B cell (primary cell): Measurements from ENCODE around the gene DMPK. TPM values are rescaled to one million over a fixed set of nuclear protein-coding genes. Genes with fewer than 3 reads are reported as not detected.

Experiments
- ATAC-seq: fragments of 200-7000 bp; cut with Tn5 transposase; one replicate; pipeline ENCODE4 v1.10.0; 2021; ENCODE audit warnings: low read depth, mild to moderate bottlenecking, moderate number of reproducible peaks, moderate library complexity
- CTCF ChIA-PET: fragments of 350-600 bp; sonication (Branson Sonifier 250); formaldehyde crosslinking; loops from one replicate; lab custom pipeline; 2021; ENCODE audit warnings: antibody characterized with exemption, inconsistent platforms; lab: Charles Lee
- POLR2A ChIA-PET: fragments of 350-600 bp; sonication (Branson Sonifier 250); formaldehyde crosslinking; loops from one replicate; lab custom pipeline; 2021; ENCODE audit warnings: antibody characterized with exemption; lab: Charles Lee
- DNase-seq: peaks from one replicate; pipeline ENCODE4 v3.0.0; 2013
- H2AFZ ChIP-seq: 2 replicates; pipeline ENCODE4 v1.6.1; 2012; ENCODE audit warnings: mild to moderate bottlenecking, low read depth, low read length; ENCODE audit not compliant: insufficient read depth, poor library complexity, severe bottlenecking
- H3K27ac ChIP-seq, 2 donors: 1 replicate in 1 of 2; 2 replicates in 1 of 2; pipeline ENCODE4 v1.5.1; 2012 to 2013; ENCODE audit warnings: low read length in 2 of 2, mild to moderate bottlenecking in 2 of 2, moderate library complexity in 1 of 2
- H3K27me3 ChIP-seq, 4 experiments: fragments of 200-600 bp in 1 of 4; sonication (generic) in 1 of 4; replicated peaks in 1 of 4; 1 replicate in 2 of 4; 2 replicates in 2 of 4; pipeline versions ENCODE4 v1.6.1 to v1.7.0; 2013 to 2016; ENCODE audit warnings: low read length in 3 of 4, mild to moderate bottlenecking in 2 of 4, mixed read lengths in 1 of 4, moderate library complexity in 1 of 4; ENCODE audit not compliant: insufficient read depth in 4 of 4, control insufficient read depth in 3 of 4; ENCODE audit errors: control extremely low read depth in 1 of 4
- H3K36me3 ChIP-seq, 2 experiments: replicated peaks in 1 of 2; 1 replicate in 1 of 2; 2 replicates in 1 of 2; pipeline versions ENCODE4 v1.6.1 to v1.7.1; 2013; ENCODE audit warnings: low read length in 1 of 2; ENCODE audit not compliant: insufficient read depth in 2 of 2, control insufficient read depth in 1 of 2; ENCODE audit errors: control extremely low read depth in 1 of 2, extremely low read depth in 1 of 2
- H3K4me1 ChIP-seq, 2 donors: fragments of 200-600 bp in 1 of 2; sonication (generic) in 1 of 2; 1 replicate in 1 of 2; 2 replicates in 1 of 2; pipeline versions ENCODE4 v1.5.1 to v1.6.1; 2013 to 2017; ENCODE audit warnings: low read length in 2 of 2; ENCODE audit not compliant: control insufficient read depth in 2 of 2, insufficient read depth in 2 of 2
- H3K4me2 ChIP-seq: replicated peaks from 2 replicates; pipeline ENCODE3; 2012; ENCODE audit warnings: mild to moderate bottlenecking, low read depth, low read length; ENCODE audit not compliant: poor library complexity, severe bottlenecking
- H3K4me3 ChIP-seq, 5 experiments: fragments of 200-600 bp in 1 of 5; sonication (generic) in 1 of 5; 1 replicate in 3 of 5; 2 replicates in 2 of 5; pipeline versions ENCODE4 v1.5.1 to v1.7.0; 2011 to 2016; ENCODE audit warnings: low read length in 4 of 5, mild to moderate bottlenecking in 4 of 5, low read depth in 2 of 5, control low read depth in 1 of 5, moderate library complexity in 1 of 5; ENCODE audit not compliant: insufficient read depth in 1 of 5; ENCODE audit errors: control extremely low read depth in 1 of 5, extremely low read depth in 1 of 5
- H3K79me2 ChIP-seq: fragments of 200-600 bp; sonication (generic); one replicate; pipeline ENCODE4 v1.6.0; 2016; ENCODE audit warnings: low read length; ENCODE audit not compliant: control insufficient read depth, insufficient read depth
- H3K9ac ChIP-seq: fragments of 200-600 bp; sonication (generic); 2 replicates; pipeline ENCODE4 v1.6.1; 2017; ENCODE audit warnings: mild to moderate bottlenecking, low read length, moderate library complexity
- H3K9me3 ChIP-seq, 3 donors: one replicate each; pipeline versions ENCODE4 v1.6.1 to v1.7.1; 2013; ENCODE audit warnings: low read length in 2 of 3; ENCODE audit not compliant: control insufficient read depth in 2 of 3, insufficient read depth in 1 of 3; ENCODE audit errors: control extremely low read depth in 1 of 3
- H4K20me1 ChIP-seq: 2 replicates; pipeline ENCODE4 v1.6.0; 2012; ENCODE audit warnings: mild to moderate bottlenecking, low read length; ENCODE audit not compliant: insufficient read depth, control insufficient read depth, poor library complexity, severe bottlenecking
- H3K27ac Mint-ChIP-seq: one replicate; pipeline ENCODE4 v1.8.0; 2021; ENCODE audit warnings: mixed read lengths
- H3K27me3 Mint-ChIP-seq: one replicate; pipeline ENCODE4 v1.8.0; 2021; ENCODE audit warnings: mixed read lengths
- H3K4me1 Mint-ChIP-seq: one replicate; pipeline ENCODE4 v1.8.0; 2021; ENCODE audit warnings: mixed read lengths
- H3K4me3 Mint-ChIP-seq: one replicate; pipeline ENCODE4 v1.8.0; 2021; ENCODE audit warnings: mixed read lengths
- H3K9me3 Mint-ChIP-seq: one replicate; pipeline ENCODE4 v1.8.0; 2022; ENCODE audit warnings: mixed read lengths; ENCODE audit not compliant: insufficient read depth
- EZH2 ChIP-seq: IDR thresholded peaks from 2 replicates; pipeline ENCODE4 v1.6.1; 2012; ENCODE audit warnings: borderline replicate concordance, low read depth, mild to moderate bottlenecking, moderate library complexity, low read length; ENCODE audit not compliant: insufficient read depth, poor library complexity, severe bottlenecking
- WGBS: methylation state at CpG from one replicate; pipeline ENCODE4 v1.1.5; 2013; ENCODE audit warnings: missing lambda C conversion rate; ENCODE audit not compliant: insufficient coverage; 5-methylcytosine and 5-hydroxymethylcytosine counted together
- intact Hi-C: fragments of 100-400 bp; cut with micrococcal nuclease; formaldehyde crosslinking; loops from one replicate; pipeline ENCODE4 v1.10.0; 2022
- polyA plus RNA-seq: library from polyadenylated mRNA; depleted of rRNA; stranded (reverse); fragments of >200 nt; gene quantifications from 2 replicates; pipeline ENCODE4 v1.2.3, GENCODE V29; 2012
- total RNA-seq, 2 donors: library from RNA; stranded (reverse); fragments of 120-200 nt in 1 of 2; gene quantifications; 1 replicate in 1 of 2; 2 replicates in 1 of 2; pipeline versions ENCODE4 v1.2.3 to v1.2.4, GENCODE V29; 2013 to 2022
- TF ChIP-seq, protein P1 (sequence below): fragments of 200-600 bp; IDR thresholded peaks from one replicate; pipeline ENCODE4 v1.8.0; 2022; ENCODE audit warnings: antibody characterized with exemption, mild to moderate bottlenecking

DMPK gene
- total and polyA plus RNA-seq, 2 donors (not counting 1 experiment from before 2014, with no cell fraction given), result 28.7 to 58.3 TPM

DNA sequence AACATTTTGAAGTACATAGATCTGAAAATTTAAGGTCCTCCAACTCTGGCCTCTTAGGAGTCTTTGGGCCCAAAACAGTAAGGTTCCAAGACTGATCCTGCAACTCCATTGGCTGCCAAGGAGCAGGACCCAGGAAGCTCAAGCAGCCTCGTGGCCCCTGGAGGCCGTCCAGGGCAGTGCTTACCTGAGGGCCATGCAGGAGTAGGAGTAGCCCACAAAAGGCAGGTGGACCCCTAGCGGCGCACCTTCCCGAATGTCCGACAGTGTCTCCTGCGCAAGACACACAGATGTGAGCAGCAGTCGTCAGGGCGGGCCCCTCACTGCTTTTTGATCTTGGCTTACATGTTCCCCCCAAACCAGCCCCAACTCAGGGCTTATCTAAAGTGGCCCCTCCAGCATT lies 7.5 kb downstream of the DMPK start:
- POLR2A ChIA-PET, result no interaction called here
- H3K27me3 Mint-ChIP-seq, result peaks cover 9% of the 10 kb centered on the region
- DNase-seq (no peak), ATAC-seq (no peak)
- no peak overlapping the region for H3K27ac Mint-ChIP-seq
- peaks cover 35% of the 10 kb centered on the region for H3K4me1 Mint-ChIP-seq
- Histone ChIP-seq H3K9ac (no peak overlapping the region), H3K36me3 (peaks cover 0 to 11% of the 10 kb centered on the region in 2 experiments), H3K27ac (no peak overlapping the region), H3K4me1 (peaks cover 19 to 30% of the 10 kb centered on the region in 2 donors), H3K27me3 (peaks cover 0 to 10% (median under 1%) of the 10 kb centered on the region in 4 experiments), H3K9me3 (peaks cover 0 to 1% (median 0%) of the 10 kb centered on the region in 3 donors), H4K20me1 (peaks cover 25% of the 10 kb centered on the region), H2AFZ (no peak overlapping the region), H3K4me2 (no peak overlapping the region), H3K4me3 (no peak overlapping the region), H3K79me2 (no peaks in the 10 kb centered on the region)
- CTCF ChIA-PET, result interaction anchor here (8.3 kb wide), 1 partner anchor 25 kb away, joined by 302 read pairs; no protein-coding TSS in a partner anchor
- intact Hi-C loops, result no loop called here
- WGBS, result 96% methylated on average over 9 of the region's 9 CpGs
- H3K9me3 Mint-ChIP-seq, result no peaks in the 10 kb centered on the region
- H3K4me3 Mint-ChIP-seq, result no peak overlapping the region
- no peak for TF ChIP-seq EZH2
- TF ChIP-seq, protein P1, sequence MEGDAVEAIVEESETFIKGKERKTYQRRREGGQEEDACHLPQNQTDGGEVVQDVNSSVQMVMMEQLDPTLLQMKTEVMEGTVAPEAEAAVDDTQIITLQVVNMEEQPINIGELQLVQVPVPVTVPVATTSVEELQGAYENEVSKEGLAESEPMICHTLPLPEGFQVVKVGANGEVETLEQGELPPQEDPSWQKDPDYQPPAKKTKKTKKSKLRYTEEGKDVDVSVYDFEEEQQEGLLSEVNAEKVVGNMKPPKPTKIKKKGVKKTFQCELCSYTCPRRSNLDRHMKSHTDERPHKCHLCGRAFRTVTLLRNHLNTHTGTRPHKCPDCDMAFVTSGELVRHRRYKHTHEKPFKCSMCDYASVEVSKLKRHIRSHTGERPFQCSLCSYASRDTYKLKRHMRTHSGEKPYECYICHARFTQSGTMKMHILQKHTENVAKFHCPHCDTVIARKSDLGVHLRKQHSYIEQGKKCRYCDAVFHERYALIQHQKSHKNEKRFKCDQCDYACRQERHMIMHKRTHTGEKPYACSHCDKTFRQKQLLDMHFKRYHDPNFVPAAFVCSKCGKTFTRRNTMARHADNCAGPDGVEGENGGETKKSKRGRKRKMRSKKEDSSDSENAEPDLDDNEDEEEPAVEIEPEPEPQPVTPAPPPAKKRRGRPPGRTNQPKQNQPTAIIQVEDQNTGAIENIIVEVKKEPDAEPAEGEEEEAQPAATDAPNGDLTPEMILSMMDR, result no peak

DNA sequence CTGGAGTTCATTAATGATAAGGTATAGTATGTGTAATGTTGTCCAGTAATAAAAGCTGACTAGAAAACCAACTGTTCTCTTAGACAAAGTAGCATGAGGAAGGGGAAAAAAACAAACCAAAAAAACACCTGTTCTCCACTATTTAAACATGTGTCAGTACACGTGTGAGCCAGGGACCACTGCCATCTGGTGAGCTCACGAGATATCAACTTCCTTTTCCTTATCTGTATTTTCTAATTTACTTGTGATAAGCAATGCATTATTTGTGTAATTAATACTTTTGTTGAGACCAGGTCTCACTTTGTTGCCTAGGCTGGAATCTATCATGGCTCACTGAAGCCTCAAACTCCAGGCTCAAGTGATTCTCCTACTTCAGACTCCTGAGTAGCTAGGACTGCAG lies 8.9 kb downstream of the DMPK start:
- no peak overlapping the region for H2AFZ ChIP-seq
- no peaks in the 10 kb centered on the region for H3K27me3 ChIP-seq
- Mint-ChIP-seq H3K4me3 (no peak overlapping the region), H3K27ac (no peak overlapping the region), H3K4me1 (peaks cover 27% of the 10 kb centered on the region), H3K9me3 (no peaks in the 10 kb centered on the region), H3K27me3 (no peaks in the 10 kb centered on the region)
- no peak overlapping the region for H3K4me3 ChIP-seq
- H3K79me2 ChIP-seq, result no peaks in the 10 kb centered on the region
- H3K4me1 ChIP-seq, result peaks cover 5 to 25% of the 10 kb centered on the region in 2 donors
- intact Hi-C loops, result no loop called here
- no peak overlapping the region for H3K4me2 ChIP-seq
- H4K20me1 ChIP-seq, result peaks cover 12% of the 10 kb centered on the region
- no peak overlapping the region for H3K9ac ChIP-seq
- no peaks in the 10 kb centered on the region for H3K9me3 ChIP-seq
- H3K27ac ChIP-seq, result no peak overlapping the region
- WGBS, result no CpG with 5 or more reads among the region's 2 CpGs
- H3K36me3 ChIP-seq, result peaks cover 0 to 11% of the 10 kb centered on the region in 2 experiments
- POLR2A ChIA-PET, result interaction anchor here (0.6 kb wide), 2 partner anchors 35 to 67 kb away, joined by 3 to 5 read pairs; no protein-coding TSS in a partner anchor
- ATAC-seq (no peak), DNase-seq (no peak)
- TF ChIP-seq EZH2, result no peak
- TF ChIP-seq, protein P1, result no peak
- CTCF ChIA-PET, result interaction anchor here (0.7 to 8.3 kb wide), 4 partner anchors 13 to 109 kb away, joined by 3 to 302 read pairs (median 4); no protein-coding TSS in a partner anchor
